HG02852 (cell line): ENCODE measurements around the gene SCRN2.
A peak's percentile ranks its signal among the peaks of the same experiment; 100 is the strongest.

Experiments
- ATAC-seq: cut with Tn5 transposase; IDR thresholded peaks from one replicate; pipeline ENCODE4 v1.9.1; 2021; ENCODE audit warnings: mild to moderate bottlenecking, moderate library complexity; ENCODE audit not compliant: unreplicated experiment

The SCRN2 gene

GRCh38 chr17:47847341-47848197 lies 6.5 kb upstream of the SCRN2 start:
- ATAC-seq, result no peak

- ATAC-seq, result no peak
Observed at GRCh38 chr17:47846716-47847340, 5.8 kb upstream of the SCRN2 start.

- ATAC-seq, result no peak
Observed at GRCh38 chr17:47845716-47846075, 4.6 kb upstream of the SCRN2 start.

- ATAC-seq, result no peak
Observed at GRCh38 chr17:47844814-47845715, 4.0 kb upstream of the SCRN2 start.

- no peak for ATAC-seq
Observed at GRCh38 chr17:47844227-47844626, 3.2 kb upstream of the SCRN2 start.

GRCh38 chr17:47843391-47843730 lies 2.3 kb upstream of the SCRN2 start:
- ATAC-seq, result no peak

- ATAC-seq, result no peak
Observed at GRCh38 chr17:47841488-47842291, 617 bp upstream of the SCRN2 start.

GRCh38 chr17:47840001-47840741 lies 902 bp downstream of the SCRN2 start:
- ATAC-seq, result no peak

GRCh38 chr17:47839071-47839470 lies 2.0 kb downstream of the SCRN2 start:
- no peak for ATAC-seq

- ATAC-seq, result no peak
Observed at GRCh38 chr17:47838636-47839035, 2.4 kb downstream of the SCRN2 start.

- no peak for ATAC-seq
Observed at GRCh38 chr17:47837401-47838039, 3.6 kb downstream of the SCRN2 start.

- ATAC-seq, result no peak
Observed at GRCh38 chr17:47836601-47837000, 4.5 kb downstream of the SCRN2 start.

GRCh38 chr17:47834756-47835155 lies 6.3 kb downstream of the SCRN2 start:
- no peak for ATAC-seq

- no peak for ATAC-seq
Observed at GRCh38 chr17:47831934-47832327, 9.1 kb downstream of the SCRN2 start.

GRCh38 chr17:47831003-47831933 lies 9.8 kb downstream of the SCRN2 start, which contains the start of the genes LRRC46 and MRPL10:
LRRC46 (plus strand) TSS chr17:47831670; CDS start chr17:47831990, 320 bp downstream.
MRPL10 (minus strand) TSS chr17:47831541; CDS start chr17:47831511, 30 bp downstream.
- peak; percentile 88 for ATAC-seq

GRCh38 chr17:47830396-47831002 lies 10.6 kb downstream of the SCRN2 start:
- ATAC-seq, result no peak

- ATAC-seq, result no peak
Observed at GRCh38 chr17:47829870-47830269, 11.2 kb downstream of the SCRN2 start.

- ATAC-seq, result no peak
Observed at GRCh38 chr17:47823519-47823918, 17.6 kb downstream of the SCRN2 start.
